HG02588 (cell line): Measurements from ENCODE around the gene HOGA1.
"Not testable (repeated sequence)": the region's sequence is repeated elsewhere in the genome, so short reads cannot be mapped to it uniquely, and the experiment has no call there.

Experiments used
- ATAC-seq: cut with Tn5 transposase; IDR thresholded peaks from one replicate; pipeline ENCODE4 v1.9.1; 2021; ENCODE audit warnings: mild to moderate bottlenecking, moderate library complexity; ENCODE audit not compliant: unreplicated experiment

HOGA1 gene

GRCh38 chr10:97554336-97554735, 29.9 kb upstream of the HOGA1 start:
- ATAC-seq = not testable (repeated sequence)

DNA sequence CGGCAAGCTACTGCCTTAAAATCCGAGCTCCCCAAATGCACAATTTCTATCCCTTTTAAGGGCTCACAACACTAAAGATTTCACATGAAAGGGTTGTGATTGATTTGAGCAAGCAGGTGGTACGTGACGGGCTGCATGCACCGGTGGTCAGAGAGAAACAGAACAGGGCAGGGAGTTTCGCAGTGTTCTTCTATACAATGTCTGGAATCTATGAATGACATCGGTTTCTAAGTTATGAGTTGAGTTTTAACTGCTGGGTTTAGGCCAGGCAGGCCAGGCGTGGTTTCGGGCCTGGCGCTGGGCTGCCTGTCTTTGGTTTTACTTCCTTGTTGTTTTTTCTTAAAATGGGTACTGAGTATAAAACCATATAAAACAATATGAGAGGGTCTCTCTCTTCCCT, 28.6 kb upstream of the HOGA1 start:
- not testable (repeated sequence) for ATAC-seq

GRCh38 chr10:97560731-97561381, 23.3 kb upstream of the HOGA1 start:
- not testable (repeated sequence) for ATAC-seq

DNA sequence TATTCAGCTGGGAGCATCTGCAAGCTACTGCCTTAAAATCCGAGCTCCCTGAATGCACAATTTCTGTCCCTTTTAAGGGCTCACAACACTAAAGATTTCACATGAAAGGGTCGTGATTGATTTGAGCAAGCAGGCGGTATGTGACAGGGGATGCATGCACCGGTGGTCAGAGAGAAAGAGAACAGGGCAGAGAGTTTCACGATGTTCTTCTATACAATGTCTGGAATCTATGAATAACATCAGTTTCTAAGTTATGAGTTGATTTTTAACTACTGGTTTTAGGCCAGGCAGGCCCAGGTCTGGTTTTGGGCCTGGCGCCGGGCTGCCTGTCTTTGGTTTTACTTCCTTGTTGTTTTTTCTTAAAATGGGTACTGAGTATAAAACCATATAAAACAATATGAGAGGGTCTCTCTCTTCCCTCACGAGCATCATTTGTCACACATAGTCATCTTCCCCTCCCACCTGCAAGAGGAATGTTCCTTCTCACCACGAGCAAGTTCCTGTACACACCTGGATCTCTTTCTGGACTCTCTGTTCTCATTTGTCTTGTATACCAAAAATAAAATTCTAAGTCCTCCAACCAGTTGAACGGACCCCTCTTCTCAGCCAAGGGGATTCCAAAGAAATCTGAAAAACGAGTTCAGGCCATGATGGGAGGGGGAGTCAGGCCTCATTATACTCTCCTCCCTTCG, 22.7 kb upstream of the HOGA1 start:
- ATAC-seq = not testable (repeated sequence)

GRCh38 chr10:97562329-97562728, 21.9 kb upstream of the HOGA1 start:
- not testable (repeated sequence) for ATAC-seq

DNA sequence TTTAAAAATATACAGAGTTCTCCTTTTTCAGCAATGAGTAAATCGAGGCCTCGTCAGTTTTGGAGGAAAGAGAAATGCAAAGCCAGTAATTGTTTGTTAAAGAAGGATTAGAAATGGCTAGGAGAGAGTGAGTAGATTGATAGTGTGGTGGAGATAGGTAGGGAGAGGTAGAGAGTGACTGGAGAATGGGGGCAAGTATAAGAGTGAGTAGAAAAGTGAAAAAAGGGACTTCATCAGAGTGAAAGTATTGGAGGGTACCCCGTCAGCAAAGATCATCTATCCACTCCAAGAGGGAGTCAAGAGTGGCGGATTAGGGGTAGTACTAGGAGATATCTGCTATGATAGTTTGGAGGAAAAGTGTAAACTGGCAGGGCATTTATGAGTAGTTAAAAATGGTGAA, 20.9 kb upstream of the HOGA1 start:
- no peak for ATAC-seq

GRCh38 chr10:97564776-97565175, 19.4 kb upstream of the HOGA1 start:
- no peak for ATAC-seq

GRCh38 chr10:97566336-97566996, 17.7 kb upstream of the HOGA1 start:
- ATAC-seq = no peak

- ATAC-seq = no peak
Observed at GRCh38 chr10:97567891-97568290, 16.3 kb upstream of the HOGA1 start.

DNA sequence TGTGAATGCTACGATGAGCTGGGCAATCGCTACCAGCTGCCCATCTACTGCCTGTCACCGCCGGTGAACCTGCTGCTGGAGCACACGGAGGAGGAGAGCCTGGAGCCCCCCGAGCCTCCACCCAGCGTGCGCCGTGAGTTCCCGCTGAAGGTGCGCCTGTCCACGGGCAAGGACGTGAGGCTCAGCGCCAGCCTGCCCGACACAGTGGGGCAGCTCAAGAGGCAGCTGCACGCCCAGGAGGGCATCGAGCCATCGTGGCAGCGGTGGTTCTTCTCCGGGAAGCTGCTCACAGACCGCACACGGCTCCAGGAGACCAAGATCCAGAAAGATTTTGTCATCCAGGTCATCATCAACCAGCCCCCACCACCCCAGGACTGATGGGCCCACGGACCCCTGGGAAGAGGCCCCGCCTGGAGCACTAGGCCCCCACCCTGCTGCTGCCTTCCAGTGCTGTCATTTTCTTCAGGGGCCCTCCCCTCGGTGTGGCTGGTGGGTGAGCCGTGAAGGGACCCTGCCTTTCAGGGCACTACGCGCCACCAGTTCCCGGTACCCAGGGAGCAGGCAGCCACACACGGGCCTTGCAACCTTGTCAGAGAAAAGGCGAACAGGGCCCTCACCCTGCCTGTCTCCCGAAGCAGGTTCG, 13.9 kb upstream of the HOGA1 start:
- ATAC-seq = no peak

GRCh38 chr10:97570789-97571471, 13.3 kb upstream of the HOGA1 start:
- ATAC-seq = no peak

- ATAC-seq = no peak
Observed at GRCh38 chr10:97571622-97572021, 12.6 kb upstream of the HOGA1 start.

GRCh38 chr10:97572214-97572989, 11.8 kb upstream of the HOGA1 start, which contains the start of gene ANKRD2:
ANKRD2 (plus strand) TSS chr10:97572779; CDS start chr10:97572789, 10 bp downstream.
- ATAC-seq = peak; percentile 68

GRCh38 chr10:97573021-97573420, 11.2 kb upstream of the HOGA1 start:
- ATAC-seq = no peak

GRCh38 chr10:97573672-97574071, 10.5 kb upstream of the HOGA1 start:
- no peak for ATAC-seq

DNA sequence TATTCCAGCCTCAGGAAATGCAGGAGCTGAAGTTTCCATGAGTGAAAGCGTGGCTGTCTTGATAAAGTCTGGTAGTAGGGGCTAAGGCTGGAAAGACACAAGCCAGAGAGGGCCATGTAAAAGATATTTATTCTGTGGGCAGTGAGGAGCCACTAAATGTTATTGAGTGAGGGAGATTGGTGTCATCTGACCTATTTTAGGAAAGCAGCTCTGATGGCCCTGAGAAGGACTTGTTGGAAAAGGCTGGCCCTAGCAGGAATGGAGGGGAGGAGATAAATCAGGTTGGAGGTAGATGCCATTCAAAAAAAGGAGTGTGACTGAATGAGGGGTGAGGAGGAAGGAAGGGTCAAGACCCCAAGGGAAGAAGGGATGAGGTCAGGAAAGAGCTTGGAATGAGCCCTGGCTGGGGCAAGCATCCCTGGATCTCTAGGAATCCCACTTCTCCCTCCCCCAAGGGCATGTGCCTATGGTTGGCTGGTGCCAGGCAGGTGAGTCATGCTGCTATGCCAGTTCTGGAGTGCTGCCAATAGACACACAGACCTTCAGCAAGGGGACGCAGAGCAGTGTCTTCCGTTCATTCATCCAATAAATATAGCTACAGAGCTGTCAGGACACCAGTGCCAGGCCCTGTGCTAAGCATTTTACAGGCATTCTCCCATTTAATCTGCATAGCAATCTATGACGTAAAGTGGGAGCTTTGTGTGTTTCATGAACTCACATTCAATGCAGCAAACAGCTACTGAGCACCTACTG, 9.6 kb upstream of the HOGA1 start:
- no peak for ATAC-seq

DNA sequence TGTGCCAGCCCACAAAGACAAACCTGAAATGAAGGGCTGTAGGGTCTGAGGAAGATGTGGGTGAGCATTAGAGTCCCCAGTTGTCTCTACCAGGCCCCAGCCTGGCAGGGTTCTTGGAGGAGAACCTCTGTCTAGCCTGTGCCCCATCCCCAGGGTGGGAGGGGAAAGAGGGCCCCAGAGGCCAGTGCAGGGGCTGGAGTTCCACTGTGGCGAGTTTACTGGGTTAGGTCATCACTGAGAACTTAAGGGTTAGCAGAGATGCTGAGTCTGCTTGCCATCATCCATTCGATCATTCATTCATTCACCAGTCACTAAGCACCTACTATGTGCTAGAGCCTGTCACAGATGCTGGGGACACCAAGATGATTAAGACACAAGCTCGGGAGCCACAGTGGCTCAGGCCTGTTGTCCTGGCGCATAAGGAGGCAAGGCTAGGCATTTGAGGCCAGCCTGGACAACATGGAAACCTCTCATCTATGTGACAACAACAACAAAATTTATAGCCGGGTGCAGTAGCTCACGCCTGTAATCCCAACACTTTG, 9.0 kb upstream of the HOGA1 start:
- no peak for ATAC-seq

DNA sequence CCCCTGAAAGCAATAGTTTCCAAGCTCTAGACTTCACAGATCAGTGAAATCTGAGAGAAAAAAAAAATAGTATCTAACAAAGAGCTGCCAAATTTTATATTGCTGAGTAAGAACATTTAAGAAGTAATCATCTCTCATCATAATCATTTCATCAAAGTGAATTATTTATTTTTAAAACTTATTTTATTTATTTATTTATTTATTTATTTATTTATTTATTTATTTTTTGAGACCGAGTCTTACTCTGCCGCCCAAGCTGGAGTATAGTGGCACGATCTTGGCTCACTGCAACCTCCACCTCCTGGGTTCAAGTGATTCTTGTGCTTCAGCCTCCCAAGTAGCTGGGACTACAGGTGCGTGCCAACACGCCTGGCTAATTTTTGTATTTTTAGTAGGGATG, 7.7 kb upstream of the HOGA1 start:
- not testable (repeated sequence) for ATAC-seq

DNA sequence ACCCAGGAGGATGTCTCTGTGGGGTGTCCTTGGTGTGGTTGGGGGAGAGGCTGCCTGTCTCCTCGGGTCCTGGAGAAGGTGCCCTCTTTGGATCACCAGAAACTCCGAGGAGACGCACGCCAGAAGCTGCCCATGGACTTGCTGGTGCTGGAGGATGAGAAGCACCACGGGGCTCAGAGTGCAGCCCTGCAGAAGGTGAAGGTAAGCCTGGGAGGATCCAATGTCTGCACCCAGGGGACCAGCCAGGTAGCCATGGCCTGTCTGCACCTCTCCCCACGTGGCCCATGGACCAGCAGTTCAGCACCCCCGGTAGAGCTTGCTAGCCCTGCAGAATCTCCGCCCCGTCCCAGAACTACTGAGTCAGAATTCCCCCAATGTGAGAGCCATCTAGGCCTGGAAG, 6.5 kb upstream of the HOGA1 start:
- ATAC-seq = no peak
